Measurements from ENCODE around the gene DEF6. TPM values are rescaled to one million over a fixed set of nuclear protein-coding genes. Genes with fewer than 3 reads are reported as not detected.
A peak's percentile ranks its signal among the peaks of the same experiment; 100 is the strongest.

Gene DEF6
- total RNA-seq (2016; rRNA removed; fragmentation: Illumina TruSeq; extraction: Trizol) (9.6 and 10.0 TPM in 2 replicates), polyA plus RNA-seq (2011; rRNA removed) (5.2 and 7.4 TPM in 2 replicates), polyA minus RNA-seq (2011; rRNA and poly(A)+ RNA removed; ENCODE audit: low replicate concordance) (0.30 and 9.6 TPM in 2 replicates), Bru-seq, nascent RNA (percentile 46 among the genes with signal in this experiment), BruChase-seq, experiment 1, labeled RNA remaining after a 6-hour chase (percentile 57 among the genes with signal in this experiment), BruChase-seq, experiment 2, labeled RNA remaining after a 2-hour chase (percentile 54 among the genes with signal in this experiment)
- 1.9 and 2.1 TPM in 2 replicates for total RNA-seq (2016; cell fraction: cytosol; rRNA removed; fragmentation: Illumina TruSeq; extraction: Trizol; ENCODE audit: low read depth)
- 8.6 and 9.7 TPM in 2 replicates for total RNA-seq (2016; cell fraction: insoluble cytoplasmic fraction; rRNA removed; fragmentation: Illumina TruSeq; extraction: Trizol)
- total RNA-seq (2016; cell fraction: membrane; rRNA removed; fragmentation: Illumina TruSeq; extraction: Trizol), result 4.0 TPM in 2 replicates
- total RNA-seq (2016; cell fraction: nucleus; rRNA removed; fragmentation: Illumina TruSeq; extraction: Trizol), result 10.5 and 10.6 TPM in 2 replicates
- polyA plus RNA-seq (2011; cell fraction: cytosol; rRNA removed), result 4.6 and 6.6 TPM in 2 replicates
- 18.1 and 24.9 TPM in 2 replicates for polyA plus RNA-seq (2011; cell fraction: nucleus; rRNA removed)
- 2.9 and 3.2 TPM in 2 replicates for polyA plus RNA-seq (2012)
- polyA plus RNA-seq (2016; cell fraction: cytosol; fragmentation: Illumina TruSeq; extraction: Trizol; ENCODE audit: low read depth), result 1.6 and 1.7 TPM in 2 replicates
- polyA plus RNA-seq (2016; cell fraction: insoluble cytoplasmic fraction; fragmentation: Illumina TruSeq; extraction: Trizol; ENCODE audit: low read depth), result 7.5 and 7.7 TPM in 2 replicates
- 3.6 TPM in 2 replicates for polyA plus RNA-seq (2016; cell fraction: membrane; fragmentation: Illumina TruSeq; extraction: Trizol; ENCODE audit: low read depth)
- 24.8 and 26.1 TPM in 2 replicates for polyA plus RNA-seq (2016; cell fraction: nucleus; fragmentation: Illumina TruSeq; extraction: Trizol; ENCODE audit: insufficient read depth, low read depth)
- polyA minus RNA-seq (2011; cell fraction: cytosol; rRNA and poly(A)+ RNA removed), result 2.5 and 2.7 TPM in 2 replicates
- polyA minus RNA-seq (2011; cell fraction: nucleus; rRNA and poly(A)+ RNA removed), result 4.6 and 5.2 TPM in 2 replicates
- long read RNA-seq, experiment 1, transcript DEF6-201 (11 exons, 2,262 nt), result major isoform, 8 of 10 reads
- long read RNA-seq, experiment 1, partial matches to known transcripts, result 1 of 10 reads
- long read RNA-seq, experiment 1, other reads (novel, unspliced or antisense), result 1 of 10 reads
- long read RNA-seq, experiment 2, transcript DEF6-201 (11 exons, 2,262 nt), result major isoform, 7 of 32 reads
- long read RNA-seq, experiment 2, partial matches to known transcripts, result 22 of 32 reads
- long read RNA-seq, experiment 2, other reads (novel, unspliced or antisense), result 3 of 32 reads

GRCh38 chr6:35297601-35298481 lies at the start of gene DEF6:
Gene DEF6 (plus strand): TSS chr6:35297818. CDS start chr6:35297857, 39 bp downstream.
- no peaks in the 10 kb centered on the region for H3K79me2 ChIP-seq (ENCODE audit: insufficient read depth, low read length)
- ATAC-seq (peak; percentile 95), DNase-seq (ENCODE audit: low spot score) (peak; percentile 88), FAIRE-seq (peak; percentile 95)
- H3K9me3 ChIP-seq (ENCODE audit: low read length), result no peaks in the 10 kb centered on the region
- peaks cover 26% of the 10 kb centered on the region for H3K4me1 ChIP-seq (ENCODE audit: insufficient read depth, low read length)
- in situ Hi-C loops (cut with HindIII; ENCODE audit: extremely low pct_ligation_motif_present, low pct_unique_long_range_greater_than_20kb), result loop anchor here (5.0 kb wide), 2 partner anchors 34 to 169 kb away; partner anchors contain the start of gene RPL10A
- no peak within 1 kb of the TSS for H3K27ac ChIP-seq (ENCODE audit: extremely low read length, insufficient read depth, low read length)
- intact Hi-C loops (cut with micrococcal nuclease; ENCODE audit: unreplicated experiment), result loop anchor here (1.0 to 10.0 kb wide), 8 partner anchors 20 to 437 kb away; partner anchors contain the start of genes ARMC12, PPARD and RPL10A
- H3K4me2 ChIP-seq (ENCODE audit: low read depth, low read length), result peak within 1 kb of the TSS; percentile 82
- CTCF ChIA-PET (ENCODE audit: low intra/inter-chr PET ratio, low total read pairs), result interaction anchor here (0.7 to 2.8 kb wide), 8 partner anchors 29 to 229 kb away, joined by 3 to 35 read pairs (median 5); partner anchors contain the start of genes PPARD and RPL10A
- no peaks in the 10 kb centered on the region for H4K20me1 ChIP-seq (ENCODE audit: insufficient read depth, low read length)
- 16% methylated on average over 20 of the region's 35 CpGs for WGBS (ENCODE audit: low lambda C conversion rate)
- no peak within 1 kb of the TSS for H2AFZ ChIP-seq (ENCODE audit: low read length)
- peak within 1 kb of the TSS; percentile 55 to 81 (median 77) for H3K4me3 ChIP-seq (replicated peaks in 1 of 3; ENCODE audit: insufficient read depth in 1 of 3, low read depth in 2 of 3, low read length in 3 of 3)
- POLR2A ChIA-PET, result interaction anchor here (0.6 to 1.8 kb wide), 6 partner anchors 11 to 155 kb away, joined by 3 to 5 read pairs (median 3); partner anchors contain the start of gene FANCE
- TSS peak; percentile 44 for BruUV-seq (replicated peaks)
- H3K27me3 ChIP-seq (ENCODE audit: control insufficient read depth in 1 of 2, insufficient read depth in 2 of 2, low read length in 2 of 2), result no peaks in the 10 kb centered on the region
- peaks cover 1 to 3% of the 10 kb centered on the region in 2 experiments; a peak in 1 of 5 replicates for H3K36me3 ChIP-seq (replicated peaks in 1 of 2; ENCODE audit: control insufficient read depth in 1 of 2, insufficient read depth in 2 of 2, low read length in 2 of 2)
- peak within 1 kb of the TSS; percentile 64 for H3K9ac ChIP-seq (ENCODE audit: insufficient read depth, low read depth, low read length)
- TF ChIP-seq JDP2 (CRISPR knock-in tag; IDR thresholded peaks at IDR 0.05; ENCODE audit: borderline replicate concordance) (no peak), ATF6 (CRISPR knock-in tag; conservative IDR thresholded peaks at IDR 0.05) (no peak), FOSL2 (CRISPR knock-in tag; IDR thresholded peaks at IDR 0.05) (peak; percentile 69), CENPBD1 (CRISPR knock-in tag; IDR thresholded peaks at IDR 0.05; ENCODE audit: borderline replicate concordance, low read depth) (no peak)

Data from HepG2 (cell line).